ENCODE results near the gene ABI1. TPM values are rescaled to one million over a fixed set of nuclear protein-coding genes. Genes with fewer than 3 reads are reported as not detected.

The ABI1 gene
- total RNA-seq, 2 donors from 2014 or later, result 40.6 to 42.2 TPM

DNA sequence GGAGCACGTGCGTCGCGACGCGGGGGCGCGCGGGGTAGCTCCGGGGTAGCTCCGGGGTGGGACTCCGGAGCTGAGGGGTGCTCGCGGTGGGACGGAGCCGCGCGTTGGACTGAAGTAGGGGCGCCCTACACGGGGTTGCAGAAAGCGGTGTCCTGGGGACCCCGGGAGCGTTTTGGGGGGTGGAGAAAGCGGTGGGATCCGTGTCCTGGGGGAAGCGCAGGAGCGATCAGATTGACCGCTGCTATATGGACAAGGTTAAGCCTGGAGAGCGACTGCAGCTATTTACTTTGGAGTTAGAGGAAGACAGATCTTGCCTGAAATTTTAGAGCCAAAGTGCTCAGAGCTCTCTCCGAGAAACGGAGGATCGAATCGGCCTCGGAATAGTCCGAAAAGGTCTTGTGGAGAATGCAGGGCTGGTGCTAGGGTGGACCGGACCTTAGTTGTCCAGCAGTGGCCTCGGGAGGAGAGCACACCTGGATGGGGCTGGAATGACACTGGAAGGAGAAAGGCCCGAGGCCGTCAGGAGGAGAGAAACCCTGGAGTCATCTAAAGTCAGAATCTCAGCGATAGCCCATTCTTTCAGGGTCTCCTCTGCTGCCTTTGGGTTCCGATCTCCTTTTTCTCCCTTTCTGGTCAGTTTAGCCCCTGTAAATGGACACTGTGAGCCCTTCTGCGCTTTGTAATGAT is 162.7 kb downstream of the ABI1 start:
- Histone ChIP-seq H3K9me3 (ENCODE audit: control insufficient read depth, low read length) (no peaks in the 10 kb centered on the region), H3K27ac (ENCODE audit: low read depth, low read length) (no peak overlapping the region), H3K4me3 (ENCODE audit: low read length) (peak overlapping the region; percentile 88), H3K36me3 (ENCODE audit: control insufficient read depth, insufficient read depth, low read length) (peaks cover 20% of the 10 kb centered on the region), H3K9ac (ENCODE audit: extremely low read depth, low read length, poor library complexity, severe bottlenecking) (peak overlapping the region; percentile 63), H3K4me1 (ENCODE audit: control insufficient read depth, insufficient read depth, low read length) (no peaks in the 10 kb centered on the region), H3K27me3 (ENCODE audit: control insufficient read depth, insufficient read depth, low read length, poor library complexity, severe bottlenecking) (no peaks in the 10 kb centered on the region)
- Mint-ChIP-seq H3K4me3 (peak overlapping the region; percentile 88), H3K9me3 (peaks cover 7% of the 10 kb centered on the region), H3K36me3 (ENCODE audit: low read depth) (peaks cover 30% of the 10 kb centered on the region), H3K4me1 (peaks cover 6% of the 10 kb centered on the region), H3K27ac (peak overlapping the region; percentile 84), H3K27me3 (ENCODE audit: insufficient read depth) (peaks cover 4% of the 10 kb centered on the region)
- WGBS, 2 experiments (ENCODE audit: insufficient coverage in 1 of 2, insufficient read length in 1 of 2), result 2 to 5% methylated on average over 22 to 42 of the region's 42 CpGs
- no peak for TF ChIP-seq CTCF (conservative IDR thresholded peaks at IDR 0.05)
- peak; percentile 51 for DNase-seq

- Mint-ChIP-seq H3K9me3 (peaks cover 7% of the 10 kb centered on the region), H3K4me3 (peak within 1 kb of the TSS; percentile 88), H3K36me3 (ENCODE audit: low read depth) (peaks cover 26% of the 10 kb centered on the region), H3K4me1 (peaks cover 6% of the 10 kb centered on the region), H3K27ac (peak within 1 kb of the TSS; percentile 84), H3K27me3 (ENCODE audit: insufficient read depth) (peaks cover 4% of the 10 kb centered on the region)
- TF ChIP-seq CTCF (conservative IDR thresholded peaks at IDR 0.05), result no peak
- H3K27me3 ChIP-seq (ENCODE audit: control insufficient read depth, insufficient read depth, low read length, poor library complexity, severe bottlenecking), result no peaks in the 10 kb centered on the region
- peak; percentile 87 for DNase-seq
- no peaks in the 10 kb centered on the region for H3K9me3 ChIP-seq (ENCODE audit: control insufficient read depth, low read length)
- peak within 1 kb of the TSS; percentile 88 for H3K4me3 ChIP-seq (ENCODE audit: low read length)
- H3K9ac ChIP-seq (ENCODE audit: extremely low read depth, low read length, poor library complexity, severe bottlenecking), result peak within 1 kb of the TSS; percentile 63
- 0 to 1% methylated on average over 17 to 82 of the region's 82 CpGs for WGBS, 2 experiments (ENCODE audit: insufficient coverage in 1 of 2, insufficient read length in 1 of 2)
- no peaks in the 10 kb centered on the region for H3K4me1 ChIP-seq (ENCODE audit: control insufficient read depth, insufficient read depth, low read length)
- peaks cover 17% of the 10 kb centered on the region for H3K36me3 ChIP-seq (ENCODE audit: control insufficient read depth, insufficient read depth, low read length)
- peak within 1 kb of the TSS; percentile 49 for H3K27ac ChIP-seq (ENCODE audit: low read depth, low read length)
Observed at GRCh38 chr10:26697163-26697921, 163.4 kb downstream of the ABI1 start, which contains the start of gene PDSS1. Gene PDSS1 (plus strand): TSS chr10:26697701. CDS start chr10:26697712, 11 bp downstream.

GRCh38 chr10:26696786-26697162 is 164.0 kb downstream of the ABI1 start:
- no peak for TF ChIP-seq CTCF (conservative IDR thresholded peaks at IDR 0.05)
- peaks cover 11% of the 10 kb centered on the region for H3K36me3 ChIP-seq (ENCODE audit: control insufficient read depth, insufficient read depth, low read length)
- WGBS, 2 experiments (ENCODE audit: insufficient coverage in 1 of 2, insufficient read length in 1 of 2), result 37 to 58% methylated on average over 5 to 11 of the region's 11 CpGs
- DNase-seq, result no peak
- no peak overlapping the region for H3K27ac Mint-ChIP-seq
- H3K27me3 ChIP-seq (ENCODE audit: control insufficient read depth, insufficient read depth, low read length, poor library complexity, severe bottlenecking), result no peaks in the 10 kb centered on the region
- H3K4me1 ChIP-seq (ENCODE audit: control insufficient read depth, insufficient read depth, low read length), result no peaks in the 10 kb centered on the region
- peaks cover 20% of the 10 kb centered on the region for H3K36me3 Mint-ChIP-seq (ENCODE audit: low read depth)
- peaks cover 4% of the 10 kb centered on the region for H3K27me3 Mint-ChIP-seq (ENCODE audit: insufficient read depth)
- H3K4me1 Mint-ChIP-seq, result peaks cover 6% of the 10 kb centered on the region
- H3K9ac ChIP-seq (ENCODE audit: extremely low read depth, low read length, poor library complexity, severe bottlenecking), result peak overlapping the region; percentile 63
- no peaks in the 10 kb centered on the region for H3K9me3 ChIP-seq (ENCODE audit: control insufficient read depth, low read length)
- peak overlapping the region; percentile 88 for H3K4me3 Mint-ChIP-seq
- H3K4me3 ChIP-seq (ENCODE audit: low read length), result peak overlapping the region; percentile 88
- no peak overlapping the region for H3K27ac ChIP-seq (ENCODE audit: low read depth, low read length)
- H3K9me3 Mint-ChIP-seq, result peaks cover 7% of the 10 kb centered on the region

Other genes with a start within 250 kb of the ABI1 start
- 10 to 100 TPM in 1 of 2 donors, 1 to 10 TPM in 1; 7.7 to 10.9 TPM for gene PDSS1, start 163.3 kb downstream of the ABI1 start, total RNA-seq
- gene ANKRD26, start 239.5 kb upstream of the ABI1 start, total RNA-seq, result 10 to 100 TPM; 15.8 to 18.9 TPM

Measured in endodermal cell (in vitro differentiated cells).